ENCODE data around the gene HIC1. TPM values are rescaled to one million over a fixed set of nuclear protein-coding genes. Genes with fewer than 3 reads are reported as not detected.

HIC1 gene
- total RNA-seq, 2 experiments from 2014 or later: 35.1 TPM

- Mint-ChIP-seq H3K36me3 (ENCODE audit: low read depth) (peaks cover 44% of the 10 kb centered on the region), H3K4me3 (no peak overlapping the region), H3K27me3 (no peaks in the 10 kb centered on the region), H3K4me1 (ENCODE audit: low read depth) (peaks cover 74% of the 10 kb centered on the region), H3K9me3 (no peaks in the 10 kb centered on the region), H3K27ac (peak overlapping the region; percentile 58)
- ATAC-seq (peak; percentile 59), DNase-seq (peak; percentile 87)
- intact Hi-C loops (cut with micrococcal nuclease): loop anchor here (2.0 to 5.0 kb wide), 2 partner anchors 17 to 180 kb away; no protein-coding TSS in a partner anchor
- POLR2A ChIA-PET: interaction anchor here (0.5 to 2.9 kb wide), 12 partner anchors 12 to 506 kb away, joined by 3 to 14 read pairs (median 4); partner anchors contain the start of gene PAFAH1B1
- CTCF ChIA-PET: interaction anchor here (0.8 to 6.8 kb wide), 9 partner anchors 11 to 329 kb away, joined by 3 to 74 read pairs (median 3); partner anchors contain the start of gene HIC1
- TF ChIP-seq, protein P1, sequence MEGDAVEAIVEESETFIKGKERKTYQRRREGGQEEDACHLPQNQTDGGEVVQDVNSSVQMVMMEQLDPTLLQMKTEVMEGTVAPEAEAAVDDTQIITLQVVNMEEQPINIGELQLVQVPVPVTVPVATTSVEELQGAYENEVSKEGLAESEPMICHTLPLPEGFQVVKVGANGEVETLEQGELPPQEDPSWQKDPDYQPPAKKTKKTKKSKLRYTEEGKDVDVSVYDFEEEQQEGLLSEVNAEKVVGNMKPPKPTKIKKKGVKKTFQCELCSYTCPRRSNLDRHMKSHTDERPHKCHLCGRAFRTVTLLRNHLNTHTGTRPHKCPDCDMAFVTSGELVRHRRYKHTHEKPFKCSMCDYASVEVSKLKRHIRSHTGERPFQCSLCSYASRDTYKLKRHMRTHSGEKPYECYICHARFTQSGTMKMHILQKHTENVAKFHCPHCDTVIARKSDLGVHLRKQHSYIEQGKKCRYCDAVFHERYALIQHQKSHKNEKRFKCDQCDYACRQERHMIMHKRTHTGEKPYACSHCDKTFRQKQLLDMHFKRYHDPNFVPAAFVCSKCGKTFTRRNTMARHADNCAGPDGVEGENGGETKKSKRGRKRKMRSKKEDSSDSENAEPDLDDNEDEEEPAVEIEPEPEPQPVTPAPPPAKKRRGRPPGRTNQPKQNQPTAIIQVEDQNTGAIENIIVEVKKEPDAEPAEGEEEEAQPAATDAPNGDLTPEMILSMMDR (IDR thresholded peaks at IDR 0.05): no peak
Measured at GRCh38 chr17:2087597-2088211, 32.8 kb downstream of the HIC1 start.

GRCh38 chr17:2089021-2089422 is 34.1 kb downstream of the HIC1 start:
- DNase-seq: peak; percentile 24
- POLR2A ChIA-PET: interaction anchor here (0.7 to 2.9 kb wide), 9 partner anchors 12 to 55 kb away, joined by 3 to 14 read pairs (median 4); partner anchors contain the start of gene HIC1
- Mint-ChIP-seq H3K4me3 (peak overlapping the region; percentile 77), H3K4me1 (ENCODE audit: low read depth) (peaks cover 70% of the 10 kb centered on the region), H3K36me3 (ENCODE audit: low read depth) (peaks cover 38% of the 10 kb centered on the region), H3K27me3 (no peaks in the 10 kb centered on the region), H3K27ac (peak overlapping the region; percentile 85), H3K9me3 (no peaks in the 10 kb centered on the region)
- CTCF ChIA-PET: interaction anchor here (0.8 to 6.8 kb wide), 9 partner anchors 12 to 194 kb away, joined by 3 to 74 read pairs (median 4); partner anchors contain the start of gene HIC1
- intact Hi-C loops (cut with micrococcal nuclease): loop anchor here (5.0 kb wide), 1 partner anchor 178 kb away; no protein-coding TSS in a partner anchor
- ATAC-seq: peak; percentile 14
- TF ChIP-seq, protein P1 (IDR thresholded peaks at IDR 0.05): no peak

DNA sequence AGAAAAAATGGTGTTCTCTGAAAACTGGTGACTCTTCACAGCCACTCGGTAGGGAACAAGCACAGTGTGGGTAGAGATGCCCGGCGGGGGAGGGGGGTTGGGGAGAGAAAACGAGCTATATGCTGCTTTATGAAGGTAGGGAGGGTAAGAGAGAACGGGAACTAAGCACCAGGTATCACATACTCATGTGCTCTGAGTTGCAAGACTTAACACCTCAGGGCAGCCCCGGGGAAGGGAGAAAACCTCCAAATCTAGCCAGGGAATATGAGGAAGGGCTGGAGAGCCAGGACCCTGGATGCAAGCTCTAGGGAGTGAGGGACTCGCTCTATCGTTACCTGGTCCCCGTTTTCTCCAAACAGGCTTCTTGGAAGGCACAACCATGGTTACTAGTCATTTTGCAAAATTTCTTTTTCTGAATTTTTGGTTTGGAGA is 35.3 kb downstream of the HIC1 start:
- intact Hi-C loops (cut with micrococcal nuclease): no loop called here
- H3K27ac Mint-ChIP-seq: peak overlapping the region; percentile 40
- H3K4me1 Mint-ChIP-seq (ENCODE audit: low read depth): peaks cover 63% of the 10 kb centered on the region
- H3K36me3 Mint-ChIP-seq (ENCODE audit: low read depth): peaks cover 28% of the 10 kb centered on the region
- POLR2A ChIA-PET: interaction anchor here (0.9 to 2.7 kb wide), 6 partner anchors 11 to 35 kb away, joined by 4 to 10 read pairs (median 5); partner anchors contain the start of gene HIC1
- no peaks in the 10 kb centered on the region for H3K9me3 Mint-ChIP-seq
- H3K27me3 Mint-ChIP-seq: no peaks in the 10 kb centered on the region
- peak; percentile 30 for DNase-seq
- CTCF ChIA-PET: interaction anchor here (1.0 to 6.8 kb wide), 9 partner anchors 11 to 174 kb away, joined by 3 to 74 read pairs (median 4); partner anchors contain the start of gene HIC1
- TF ChIP-seq, protein P1 (IDR thresholded peaks at IDR 0.05): no peak
- peak overlapping the region; percentile 77 for H3K4me3 Mint-ChIP-seq
- no peak for ATAC-seq

- peaks cover 58% of the 10 kb centered on the region for H3K4me1 Mint-ChIP-seq (ENCODE audit: low read depth)
- ATAC-seq: no peak
- H3K4me3 Mint-ChIP-seq: peak overlapping the region; percentile 77
- no peak overlapping the region for H3K27ac Mint-ChIP-seq
- ChIA-PET POLR2A (interaction anchor here (0.9 to 2.7 kb wide), 2 partner anchors 23 to 36 kb away, joined by 5 to 10 read pairs; partner anchors contain the start of gene HIC1), CTCF (interaction anchor here (1.0 to 6.8 kb wide), 8 partner anchors 19 to 173 kb away, joined by 3 to 74 read pairs (median 5); partner anchors contain the start of gene HIC1)
- DNase-seq: no peak
- H3K9me3 Mint-ChIP-seq: no peaks in the 10 kb centered on the region
- intact Hi-C loops (cut with micrococcal nuclease): no loop called here
- no peaks in the 10 kb centered on the region for H3K27me3 Mint-ChIP-seq
- H3K36me3 Mint-ChIP-seq (ENCODE audit: low read depth): peaks cover 22% of the 10 kb centered on the region
- TF ChIP-seq, protein P1 (IDR thresholded peaks at IDR 0.05): no peak
Measured at GRCh38 chr17:2090804-2091534, 36.1 kb downstream of the HIC1 start.
